Aorta (tissue), 5 donors: ENCODE data around the gene PRRG4. TPM values are rescaled to one million over a fixed set of nuclear protein-coding genes. Genes with fewer than 3 reads are reported as not detected.
"Not testable (repeated sequence)": the region's sequence is repeated elsewhere in the genome, so short reads cannot be mapped to it uniquely, and the experiment has no call there.

ENCODE experiments used
- ATAC-seq: fragments of 200-7000 bp; cut with Tn5 transposase; one replicate; pipeline ENCODE4 v1.9.1; 2022; ENCODE audit warnings: moderate library complexity; ENCODE audit not compliant: low FRiP score
- DNase-seq, 2 donors: peaks; one replicate each; pipeline ENCODE4 v3.0.0-alpha.2; 2020
- H3K27ac ChIP-seq, 2 donors: one replicate each; pipeline ENCODE4 v1.5.1; 2013; ENCODE audit warnings: low read length in 2 of 2, mild to moderate bottlenecking in 2 of 2, moderate library complexity in 2 of 2, control low read depth in 1 of 2, inconsistent platforms in 1 of 2, low read depth in 1 of 2
- H3K27me3 ChIP-seq, 2 donors: one replicate each; pipeline ENCODE4 v1.6.1; 2013; ENCODE audit warnings: control low read depth in 1 of 2, low read length in 1 of 2, mild to moderate bottlenecking in 1 of 2, moderate library complexity in 1 of 2; ENCODE audit not compliant: insufficient read depth in 2 of 2, control insufficient read depth in 1 of 2
- H3K36me3 ChIP-seq, 2 donors: one replicate each; pipeline ENCODE4 v1.6.1; 2013; ENCODE audit warnings: control low read depth in 1 of 2, low read length in 1 of 2, mild to moderate bottlenecking in 1 of 2; ENCODE audit not compliant: insufficient read depth in 2 of 2, control insufficient read depth in 1 of 2
- H3K4me1 ChIP-seq, 2 donors: one replicate each; pipeline ENCODE4 v1.6.1; 2013; ENCODE audit warnings: low read length in 2 of 2, control low read depth in 1 of 2, mild to moderate bottlenecking in 1 of 2, moderate library complexity in 1 of 2; ENCODE audit not compliant: insufficient read depth in 2 of 2, control insufficient read depth in 1 of 2
- H3K4me3 ChIP-seq, 2 donors: one replicate each; pipeline ENCODE4 v1.5.1; 2013; ENCODE audit warnings: low read length in 2 of 2, control low read depth in 1 of 2, mild to moderate bottlenecking in 1 of 2
- H3K9me3 ChIP-seq: one replicate; pipeline ENCODE4 v1.6.1; 2013; ENCODE audit warnings: mild to moderate bottlenecking, low read length; ENCODE audit not compliant: control insufficient read depth
- WGBS, 2 donors: extraction: QIAGEN DNeasy Blood & Tissue Kit; methylation state at CpG; one replicate each; pipeline ENCODE4 v1.1.7; 2013; 5-methylcytosine and 5-hydroxymethylcytosine counted together
- intact Hi-C, 2 donors: fragments of 100-400 bp; cut with DNase I; formaldehyde crosslinking; loops; one replicate each; pipeline versions ENCODE4 v1.14.2 to v1.15.0; 2022
- long read RNA-seq, 2 donors: library from polyadenylated mRNA; unstranded; transcript quantifications; one replicate each; pipeline ENCODE4 v2.0.0, GENCODE V29; 2020 to 2021
- polyA plus RNA-seq, 2 donors: library from polyadenylated mRNA; stranded (reverse); fragments of 200-250 nt; gene quantifications; one replicate each; pipeline ENCODE4 v1.2.3, GENCODE V29; 2013
- total RNA-seq, 2 donors: library from RNA; stranded (reverse); fragmentation: NEBNext Ultra II Directional; extraction: Animal tissue kit (Norgen Biotek cat#: 25700); gene quantifications; one replicate each; pipeline ENCODE4 v1.2.1, GENCODE V29; 2021
- donor health status: healthy with polysubstance abuse.
- donor health status: Bipolar disorder and iron deficiency.
- donor health status: DM: no; HTN: no; CAD: no.
- donor health status: DM: no; HTN: no; CAD: no.
- donor health status: DM: yes; HTN: yes; CAD: no.

Gene PRRG4
- total RNA-seq (1 to 10 TPM; 2.0 TPM), polyA plus RNA-seq (1 to 10 TPM in 1 of 2 donors, under 1 TPM in 1; 0.26 to 2.1 TPM)
- long read RNA-seq, donor 1, partial matches to known transcripts: 0 of 1 reads
- long read RNA-seq, donor 1, other reads (novel, unspliced or antisense): 1 of 1 reads
- long read RNA-seq, donor 2, full-length matches to known transcripts: 1 of 1 reads
- long read RNA-seq, donor 2, partial matches to known transcripts: 0 of 1 reads
- long read RNA-seq, donor 2, other reads (novel, unspliced or antisense): 0 of 1 reads

GRCh38 chr11:32829680-32830412 is at the start of gene PRRG4:
PRRG4 (plus strand) TSS chr11:32829927; CDS start chr11:32830530, 603 bp downstream.
- DNase-seq (peak; percentile 74 to 84), ATAC-seq (peak; percentile 85)
- intact Hi-C loops: no loop called here
- H3K36me3 ChIP-seq: no peaks in the 10 kb centered on the region
- no peak within 1 kb of the TSS for H3K27ac ChIP-seq
- H3K27me3 ChIP-seq: no peaks in the 10 kb centered on the region
- H3K4me1 ChIP-seq: no peaks in the 10 kb centered on the region
- WGBS, 2 donors: 2 to 3% methylated on average over 55 to 85 of the region's 85 CpGs
- peak within 1 kb of the TSS; percentile 29 to 34 for H3K4me3 ChIP-seq
- H3K9me3 ChIP-seq: no peaks in the 10 kb centered on the region

- DNase-seq: not testable (repeated sequence)
Measured at GRCh38 chr11:32780839-32781238, 48.9 kb upstream of the PRRG4 start.

DNA sequence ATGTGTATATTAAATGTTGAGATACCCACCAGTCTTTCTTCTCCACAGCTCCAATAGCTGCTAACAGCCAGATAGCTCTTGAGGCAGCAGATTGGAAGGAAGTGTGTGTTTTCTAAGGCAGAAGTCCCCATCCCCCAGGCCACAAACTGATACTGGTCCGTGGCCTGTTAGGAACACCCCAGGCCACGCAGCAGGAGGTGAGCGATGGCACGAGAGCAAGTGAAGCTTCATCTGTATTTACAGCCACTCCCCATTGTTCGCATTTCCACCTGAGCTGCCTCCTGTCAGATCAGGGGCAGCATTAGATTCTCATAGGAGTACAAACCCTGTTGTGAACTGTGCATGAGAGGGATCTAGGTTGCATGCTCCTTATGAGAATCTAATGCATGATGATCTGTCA is 48.0 kb upstream of the PRRG4 start:
- whole genome bisulfite sequencing, 2 donors: 80 to 83% methylated on average over 5 of the region's 5 CpGs
- Histone ChIP-seq H3K4me3 (no peak overlapping the region), H3K27me3 (peaks cover 0 to 2% of the 10 kb centered on the region in 2 donors), H3K4me1 (no peaks in the 10 kb centered on the region), H3K36me3 (no peaks in the 10 kb centered on the region), H3K9me3 (no peaks in the 10 kb centered on the region), H3K27ac (no peak overlapping the region)
- intact Hi-C loops: no loop called here
- DNase-seq (no peak), ATAC-seq (no peak)

More at GRCh38 chr11:32780839-32781238, 48.9 kb upstream of the PRRG4 start:
- H3K27me3 ChIP-seq, H3K36me3 ChIP-seq, H3K27ac ChIP-seq, H3K4me3 ChIP-seq, intact Hi-C loops, ATAC-seq, H3K9me3 ChIP-seq, H3K4me1 ChIP-seq: not testable (repeated sequence)
- 73 to 81% methylated on average over 2 of the region's 2 CpGs for WGBS, 2 donors

DNA sequence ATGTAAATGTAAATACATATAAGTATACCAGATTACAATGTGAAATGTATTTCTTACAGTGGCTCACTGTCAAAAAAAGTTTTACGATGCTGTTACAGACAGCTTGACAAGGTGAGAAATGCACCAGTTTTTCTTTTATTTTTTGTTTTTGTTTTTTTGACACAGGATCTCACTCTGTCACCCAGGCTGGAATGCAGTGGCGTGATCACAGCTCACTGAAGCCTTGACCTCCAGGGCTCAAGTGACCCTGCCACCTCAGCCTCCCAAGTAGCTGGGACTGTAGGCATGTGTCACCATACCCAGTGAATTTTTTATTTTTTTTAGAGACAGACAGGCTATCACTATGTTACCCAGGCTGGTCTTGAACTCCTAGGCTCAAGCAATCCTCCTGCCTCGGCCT is 44.5 kb upstream of the PRRG4 start:
- no peaks in the 10 kb centered on the region for H3K4me1 ChIP-seq
- DNase-seq (no peak), ATAC-seq (no peak)
- H3K4me3 ChIP-seq: no peak overlapping the region
- peaks cover 0 to 2% of the 10 kb centered on the region in 2 donors for H3K27me3 ChIP-seq
- intact Hi-C loops: no loop called here
- H3K36me3 ChIP-seq: no peaks in the 10 kb centered on the region
- H3K27ac ChIP-seq: no peak overlapping the region
- WGBS, 2 donors: 66 to 70% methylated on average over 3 of the region's 3 CpGs
- H3K9me3 ChIP-seq: no peaks in the 10 kb centered on the region

- DNase-seq (no peak), ATAC-seq (no peak)
- no peak overlapping the region for H3K4me3 ChIP-seq
- intact Hi-C loops: no loop called here
- H3K9me3 ChIP-seq: no peaks in the 10 kb centered on the region
- H3K27ac ChIP-seq: no peak overlapping the region
- H3K27me3 ChIP-seq: no peaks in the 10 kb centered on the region
- H3K4me1 ChIP-seq: no peaks in the 10 kb centered on the region
- H3K36me3 ChIP-seq: no peaks in the 10 kb centered on the region
Measured at GRCh38 chr11:32786811-32787210, 42.9 kb upstream of the PRRG4 start.

DNA sequence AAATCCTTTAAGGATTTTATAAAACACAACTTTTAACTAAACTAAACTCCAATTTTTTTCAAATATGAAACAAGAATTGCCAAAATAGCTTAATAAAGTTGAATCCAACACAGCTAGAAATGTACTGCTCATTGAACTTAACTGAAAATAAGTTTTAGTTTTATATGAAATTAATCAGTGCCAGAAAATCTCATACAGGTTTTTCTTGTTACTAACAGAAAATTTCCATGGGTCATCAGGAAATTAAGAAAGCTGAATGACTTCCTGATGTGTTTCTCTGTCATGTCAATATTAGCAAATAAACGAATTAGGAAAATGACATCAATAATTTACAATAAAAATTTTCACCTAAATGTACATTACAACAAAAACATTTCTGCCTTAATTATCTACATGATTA is 38.8 kb upstream of the PRRG4 start:
- no peaks in the 10 kb centered on the region for H3K4me1 ChIP-seq
- no peaks in the 10 kb centered on the region for H3K9me3 ChIP-seq
- H3K27me3 ChIP-seq: no peaks in the 10 kb centered on the region
- intact Hi-C loops: loop anchor here (5.0 to 10.0 kb wide), 2 partner anchors 466 to 469 kb away; no protein-coding TSS in a partner anchor
- no peak overlapping the region for H3K27ac ChIP-seq
- no peak for DNase-seq
- no peak for ATAC-seq
- no peaks in the 10 kb centered on the region for H3K36me3 ChIP-seq
- WGBS, 2 donors: 59 to 70% methylated on average over 1 of the region's 1 CpG
- H3K4me3 ChIP-seq: no peak overlapping the region

DNA sequence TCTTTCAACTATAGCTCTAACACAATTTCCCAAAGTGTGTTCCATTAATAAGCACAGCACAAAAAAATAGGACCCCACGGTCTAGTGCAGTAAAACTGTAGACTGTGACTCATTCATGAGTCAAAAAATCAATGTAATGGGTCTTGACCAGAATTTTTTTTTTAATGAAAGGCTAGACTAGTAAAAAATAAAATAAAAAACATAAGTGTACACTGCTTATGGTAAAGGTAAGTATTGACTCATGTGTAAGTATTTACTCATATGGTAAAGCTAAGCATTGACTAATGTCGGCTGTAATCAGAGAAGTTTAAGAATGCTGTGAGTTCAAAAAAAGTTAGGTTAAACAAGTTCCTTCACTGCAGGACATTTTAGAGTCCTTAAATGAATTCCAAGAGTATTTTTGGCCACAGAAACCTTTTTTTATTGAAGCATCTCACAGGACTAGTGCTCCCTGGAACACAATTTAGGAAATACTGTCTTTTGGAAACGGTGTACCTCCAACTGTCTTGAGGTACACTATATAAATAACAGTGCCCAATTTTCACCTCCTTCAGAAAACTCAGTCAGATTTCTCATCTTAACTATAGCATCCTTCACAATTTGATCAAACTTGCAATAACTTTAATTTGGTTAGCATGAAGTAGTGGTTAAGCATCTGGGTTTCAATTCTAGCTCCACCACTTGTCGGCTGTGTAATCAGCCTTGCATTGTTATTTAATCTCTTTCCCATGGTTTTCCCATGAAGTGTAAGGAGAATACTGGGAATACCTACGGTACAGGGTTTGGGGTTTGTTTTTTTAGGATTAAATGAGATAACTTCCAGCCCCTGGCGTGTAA is 37.4 kb upstream of the PRRG4 start:
- Histone ChIP-seq H3K27me3 (no peaks in the 10 kb centered on the region), H3K4me3 (no peak overlapping the region), H3K36me3 (no peaks in the 10 kb centered on the region), H3K9me3 (no peaks in the 10 kb centered on the region), H3K4me1 (no peaks in the 10 kb centered on the region), H3K27ac (no peak overlapping the region)
- no peak for ATAC-seq
- no peak for DNase-seq
- intact Hi-C loops: loop anchor here (5.0 to 10.0 kb wide), 2 partner anchors 468 to 470 kb away; no protein-coding TSS in a partner anchor
- WGBS, 2 donors: 26 to 27% methylated on average over 6 of the region's 6 CpGs

DNA sequence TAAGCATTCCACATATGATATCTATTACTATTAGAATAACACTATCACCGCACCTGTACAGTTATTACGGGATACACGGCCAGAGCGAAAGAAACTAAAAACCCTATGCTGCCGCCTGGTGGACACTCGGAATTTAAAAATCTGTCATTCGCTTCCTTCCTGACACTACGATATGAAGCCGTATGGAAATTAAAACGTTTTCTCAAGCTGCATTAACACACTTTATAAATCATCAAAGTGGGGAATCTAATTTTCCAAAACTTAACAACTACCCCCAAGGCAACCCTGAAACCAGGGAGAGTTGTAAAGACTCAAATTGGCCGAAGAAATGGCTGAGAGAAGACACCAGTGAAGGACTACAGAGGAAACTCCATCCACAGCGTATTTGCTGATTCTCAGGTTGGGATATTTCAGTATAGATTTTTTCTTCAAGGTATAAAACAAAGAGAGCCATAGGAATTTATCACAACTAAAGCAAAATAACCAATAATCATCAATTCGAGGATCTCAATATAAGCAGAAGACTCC is 36.7 kb upstream of the PRRG4 start:
- H3K9me3 ChIP-seq: no peaks in the 10 kb centered on the region
- DNase-seq: peak in 1 of 2 donors; percentile 46
- no peaks in the 10 kb centered on the region for H3K27me3 ChIP-seq
- H3K4me3 ChIP-seq: no peak overlapping the region
- H3K4me1 ChIP-seq: no peaks in the 10 kb centered on the region
- intact Hi-C loops: loop anchor here (5.0 to 10.0 kb wide), 2 partner anchors 468 to 471 kb away; no protein-coding TSS in a partner anchor
- ATAC-seq: no peak
- no peak overlapping the region for H3K27ac ChIP-seq
- no peaks in the 10 kb centered on the region for H3K36me3 ChIP-seq
- WGBS, 2 donors: 19 to 20% methylated on average over 13 of the region's 13 CpGs
